Measurements from ENCODE around the gene FAM107A. TPM values are rescaled to one million over a fixed set of nuclear protein-coding genes. Genes with fewer than 3 reads are reported as not detected.
A peak's percentile ranks its signal among the peaks of the same experiment; 100 is the strongest.

The FAM107A gene
- total RNA-seq, 4 donors from 2014 or later = 11.0 to 93.3 (median 24.3) TPM

- no peak for DNase-seq
- TF ChIP-seq POLR2A (IDR thresholded peaks at IDR 0.05) = no peak
- no peak for TF ChIP-seq CTCF (IDR thresholded peaks at IDR 0.05)
- Histone ChIP-seq H3K4me1 (no peaks in the 10 kb centered on the region), H3K36me3 (no peaks in the 10 kb centered on the region), H3K27ac (no peak overlapping the region), H3K4me3 (no peak overlapping the region), H3K27me3 (no peaks in the 10 kb centered on the region), H3K9me3 (no peaks in the 10 kb centered on the region)
Measured at GRCh38 chr3:58594117-58594516, 16.9 kb upstream of the FAM107A start.

GRCh38 chr3:58591517-58592510 is 14.6 kb upstream of the FAM107A start:
- Histone ChIP-seq H3K27me3 (peaks cover 0 to 5% of the 10 kb centered on the region in 2 donors), H3K4me3 (no peak overlapping the region), H3K9me3 (no peaks in the 10 kb centered on the region), H3K4me1 (peaks cover 0 to 2% (median 0%) of the 10 kb centered on the region in 4 donors), H3K27ac (no peak overlapping the region), H3K36me3 (no peaks in the 10 kb centered on the region)
- DNase-seq = no peak
- no peak for TF ChIP-seq CTCF (IDR thresholded peaks at IDR 0.05)
- TF ChIP-seq POLR2A (IDR thresholded peaks at IDR 0.05) = no peak

- H3K9me3 ChIP-seq = no peaks in the 10 kb centered on the region
- peaks cover 0 to 9% of the 10 kb centered on the region in 2 donors for H3K27me3 ChIP-seq
- no peak overlapping the region for H3K27ac ChIP-seq
- H3K4me3 ChIP-seq = no peak overlapping the region
- TF ChIP-seq POLR2A (IDR thresholded peaks at IDR 0.05) (no peak), CTCF (IDR thresholded peaks at IDR 0.05) (no peak)
- peaks cover 0 to 21% (median 0%) of the 10 kb centered on the region in 4 donors for H3K4me1 ChIP-seq
- no peaks in the 10 kb centered on the region for H3K36me3 ChIP-seq
- DNase-seq = no peak
Measured at GRCh38 chr3:58588030-58588614, 10.9 kb upstream of the FAM107A start.

- peak overlapping the region in 1 of 4 donors; percentile 19 for H3K4me3 ChIP-seq
- no peak for DNase-seq
Measured at GRCh38 chr3:58586776-58587192, 9.6 kb upstream of the FAM107A start.

GRCh38 chr3:58585994-58586393 is 8.8 kb upstream of the FAM107A start:
- Histone ChIP-seq H3K27me3 (peaks cover 0 to 9% of the 10 kb centered on the region in 2 donors), H3K9me3 (no peaks in the 10 kb centered on the region), H3K36me3 (no peaks in the 10 kb centered on the region), H3K4me3 (no peak overlapping the region), H3K4me1 (peaks cover 0 to 21% (median 0%) of the 10 kb centered on the region in 4 donors), H3K27ac (peak overlapping the region in 1 of 4 donors; percentile 76)
- TF ChIP-seq CTCF (IDR thresholded peaks at IDR 0.05) (no peak), POLR2A (IDR thresholded peaks at IDR 0.05) (no peak)
- no peak for DNase-seq

More at GRCh38 chr3:58586776-58587192, 9.6 kb upstream of the FAM107A start:
- TF ChIP-seq CTCF (IDR thresholded peaks at IDR 0.05) (no peak), POLR2A (IDR thresholded peaks at IDR 0.05) (no peak)
- H3K27ac ChIP-seq = no peak overlapping the region
- H3K4me1 ChIP-seq = peaks cover 0 to 21% (median 0%) of the 10 kb centered on the region in 4 donors
- no peaks in the 10 kb centered on the region for H3K36me3 ChIP-seq
- no peaks in the 10 kb centered on the region for H3K9me3 ChIP-seq
- H3K27me3 ChIP-seq = peaks cover 0 to 9% of the 10 kb centered on the region in 2 donors
